ENCODE results near the gene GZMA. TPM values are rescaled to one million over a fixed set of nuclear protein-coding genes. Genes with fewer than 3 reads are reported as not detected.
A peak's percentile ranks its signal among the peaks of the same experiment; 100 is the strongest.
"Not testable (repeated sequence)": the region's sequence is repeated elsewhere in the genome, so short reads cannot be mapped to it uniquely, and the experiment has no call there.

Gene GZMA
- total RNA-seq, 6 donors from 2014 or later, result 0.67 to 6.5 (median 5.0) TPM

DNA sequence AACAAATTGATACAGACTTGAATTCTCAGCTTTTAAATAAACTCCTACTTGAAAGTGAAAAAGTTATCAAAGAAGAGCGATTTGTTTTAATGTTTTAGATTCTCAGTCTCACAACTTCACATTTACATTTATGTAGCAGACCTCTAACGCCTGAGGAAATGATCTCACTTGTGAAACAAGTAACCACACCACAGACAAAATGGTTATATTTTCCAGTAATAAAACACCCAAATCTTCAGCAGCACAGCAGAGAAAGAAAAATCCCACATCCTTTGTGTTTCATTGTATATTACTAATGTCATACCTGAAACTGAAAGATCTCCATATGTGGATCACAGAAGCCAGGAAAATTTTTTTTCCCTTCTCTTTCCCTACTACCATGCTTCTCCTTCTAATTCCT is 29.8 kb upstream of the GZMA start:
- Histone ChIP-seq H3K9me3 (no peaks in the 10 kb centered on the region), H3K27me3 (no peaks in the 10 kb centered on the region), H3K4me3 (no peak overlapping the region), H3K4me1 (no peaks in the 10 kb centered on the region), H3K27ac (no peak overlapping the region), H3K36me3 (no peaks in the 10 kb centered on the region)
- 51 to 54% methylated on average over 2 of the region's 2 CpGs for WGBS, 2 donors
- no peak for TF ChIP-seq POLR2AphosphoS5 (IDR thresholded peaks at IDR 0.05)
- no peak for TF ChIP-seq POLR2A (IDR thresholded peaks at IDR 0.05)
- TF ChIP-seq, protein P1, sequence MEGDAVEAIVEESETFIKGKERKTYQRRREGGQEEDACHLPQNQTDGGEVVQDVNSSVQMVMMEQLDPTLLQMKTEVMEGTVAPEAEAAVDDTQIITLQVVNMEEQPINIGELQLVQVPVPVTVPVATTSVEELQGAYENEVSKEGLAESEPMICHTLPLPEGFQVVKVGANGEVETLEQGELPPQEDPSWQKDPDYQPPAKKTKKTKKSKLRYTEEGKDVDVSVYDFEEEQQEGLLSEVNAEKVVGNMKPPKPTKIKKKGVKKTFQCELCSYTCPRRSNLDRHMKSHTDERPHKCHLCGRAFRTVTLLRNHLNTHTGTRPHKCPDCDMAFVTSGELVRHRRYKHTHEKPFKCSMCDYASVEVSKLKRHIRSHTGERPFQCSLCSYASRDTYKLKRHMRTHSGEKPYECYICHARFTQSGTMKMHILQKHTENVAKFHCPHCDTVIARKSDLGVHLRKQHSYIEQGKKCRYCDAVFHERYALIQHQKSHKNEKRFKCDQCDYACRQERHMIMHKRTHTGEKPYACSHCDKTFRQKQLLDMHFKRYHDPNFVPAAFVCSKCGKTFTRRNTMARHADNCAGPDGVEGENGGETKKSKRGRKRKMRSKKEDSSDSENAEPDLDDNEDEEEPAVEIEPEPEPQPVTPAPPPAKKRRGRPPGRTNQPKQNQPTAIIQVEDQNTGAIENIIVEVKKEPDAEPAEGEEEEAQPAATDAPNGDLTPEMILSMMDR (IDR thresholded peaks at IDR 0.05), result no peak
- no peak for TF ChIP-seq EP300 (IDR thresholded peaks at IDR 0.05)
- ATAC-seq (ENCODE audit: low FRiP score in 2 of 2) (no peak), DNase-seq (no peak)

DNA sequence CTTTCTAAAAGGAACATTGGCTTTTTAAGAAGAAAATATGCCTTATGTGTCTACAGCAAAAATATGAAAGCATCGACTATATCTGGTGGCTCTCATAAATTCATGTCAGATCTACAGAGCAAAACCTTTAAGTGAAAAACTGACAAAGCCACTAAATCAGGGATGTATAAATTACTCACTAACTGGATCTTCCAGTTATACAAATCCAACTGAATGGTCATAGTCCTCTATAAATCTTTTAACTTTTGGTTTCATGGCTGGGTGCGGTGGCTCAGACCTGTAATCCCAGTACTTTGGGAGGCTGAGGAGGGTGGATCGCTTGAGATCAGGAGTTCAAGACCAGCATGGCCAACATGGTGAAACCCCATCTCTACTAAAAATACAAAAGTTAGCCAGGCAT is 29.2 kb upstream of the GZMA start:
- TF ChIP-seq, protein P1 (IDR thresholded peaks at IDR 0.05), result no peak
- TF ChIP-seq POLR2AphosphoS5 (IDR thresholded peaks at IDR 0.05) (no peak), EP300 (IDR thresholded peaks at IDR 0.05) (no peak), POLR2A (IDR thresholded peaks at IDR 0.05) (no peak)
- Histone ChIP-seq H3K4me1 (no peaks in the 10 kb centered on the region), H3K27ac (no peak overlapping the region), H3K4me3 (no peak overlapping the region), H3K9me3 (no peaks in the 10 kb centered on the region), H3K36me3 (no peaks in the 10 kb centered on the region), H3K27me3 (no peaks in the 10 kb centered on the region)
- 95% methylated on average over 3 of the region's 3 CpGs for WGBS, 2 donors
- DNase-seq, result no peak
- ATAC-seq (ENCODE audit: low FRiP score in 2 of 2), result no peak

DNA sequence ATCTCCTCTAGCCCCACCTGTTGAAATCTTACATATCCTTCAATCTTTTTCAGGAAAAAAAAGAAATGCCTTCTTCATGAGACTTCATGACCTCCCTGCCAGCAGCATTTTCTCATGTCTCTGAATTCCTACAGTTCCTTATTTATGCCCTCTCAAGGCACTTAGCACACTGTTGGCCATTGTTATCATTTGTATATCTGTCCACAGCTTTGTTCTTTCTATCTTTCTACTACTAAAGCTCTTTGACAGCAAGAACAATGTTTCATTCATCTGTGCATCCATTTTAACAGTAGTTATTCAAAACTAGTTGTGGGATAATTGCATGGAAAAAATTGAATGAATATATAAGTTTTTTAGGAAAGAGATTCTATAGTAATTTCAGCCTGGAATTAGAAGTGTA is 20.9 kb upstream of the GZMA start:
- ATAC-seq (ENCODE audit: low FRiP score in 2 of 2) (no peak), DNase-seq (no peak)
- no peak overlapping the region for H3K27ac ChIP-seq
- TF ChIP-seq EP300 (IDR thresholded peaks at IDR 0.05) (no peak), POLR2A (IDR thresholded peaks at IDR 0.05) (no peak), POLR2AphosphoS5 (IDR thresholded peaks at IDR 0.05) (no peak)
- TF ChIP-seq, protein P1 (IDR thresholded peaks at IDR 0.05), result no peak
- H3K9me3 ChIP-seq, result peaks cover 0 to 5% (median 2%) of the 10 kb centered on the region in 4 donors
- no peaks in the 10 kb centered on the region for H3K27me3 ChIP-seq
- H3K36me3 ChIP-seq, result no peaks in the 10 kb centered on the region
- H3K4me3 ChIP-seq, result no peak overlapping the region
- H3K4me1 ChIP-seq, result no peaks in the 10 kb centered on the region

DNA sequence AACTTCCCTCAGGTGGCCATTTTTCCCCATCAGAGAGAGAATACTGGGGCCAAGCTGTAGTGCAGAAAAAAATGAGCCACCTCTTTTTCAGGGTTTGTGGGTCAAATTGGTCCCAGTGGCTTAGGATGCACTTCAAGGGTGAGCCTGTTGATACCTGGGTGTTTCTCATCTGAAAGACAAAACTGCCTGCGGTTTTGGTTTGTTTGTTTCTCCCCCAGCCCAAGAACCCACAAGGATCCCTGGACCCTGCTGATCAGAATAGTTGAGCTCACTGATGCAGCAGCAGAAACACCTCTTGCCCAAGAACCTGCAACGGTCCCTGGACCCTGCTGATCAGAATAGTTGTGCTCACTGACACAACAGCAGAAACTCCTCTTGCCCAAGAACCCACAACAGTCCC is 13.1 kb upstream of the GZMA start:
- H3K9me3 ChIP-seq; ATAC-seq (ENCODE audit: low FRiP score in 2 of 2); DNase-seq; H3K27ac ChIP-seq; H3K27me3 ChIP-seq; H3K36me3 ChIP-seq; H3K4me1 ChIP-seq; H3K4me3 ChIP-seq: not testable (repeated sequence)
- WGBS, 2 donors, result 40 to 70% methylated on average over 1 to 2 of the region's 2 CpGs

DNA sequence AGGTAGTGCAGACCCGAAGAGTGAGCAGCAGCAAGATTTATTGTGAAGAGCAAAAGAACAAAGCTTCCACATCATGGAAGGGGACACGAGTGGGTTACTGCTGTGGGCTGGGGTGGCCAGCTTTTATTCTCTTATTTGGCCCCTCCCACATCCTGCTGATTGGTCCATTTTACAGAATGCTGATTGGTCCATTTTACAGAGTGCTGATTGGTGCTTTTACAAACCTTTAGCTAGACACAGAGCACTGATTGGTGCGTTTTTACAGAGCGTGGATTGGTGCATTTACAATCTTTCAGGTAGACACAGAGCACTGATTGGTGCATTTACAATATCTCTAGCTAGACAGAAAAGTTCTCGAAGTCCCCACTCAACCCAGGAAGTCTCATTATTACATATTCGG is 11.4 kb upstream of the GZMA start:
- WGBS, 2 donors, result 84 to 94% methylated on average over 6 of the region's 6 CpGs
- H3K36me3 ChIP-seq; ATAC-seq (ENCODE audit: low FRiP score in 2 of 2): not testable (repeated sequence)

DNA sequence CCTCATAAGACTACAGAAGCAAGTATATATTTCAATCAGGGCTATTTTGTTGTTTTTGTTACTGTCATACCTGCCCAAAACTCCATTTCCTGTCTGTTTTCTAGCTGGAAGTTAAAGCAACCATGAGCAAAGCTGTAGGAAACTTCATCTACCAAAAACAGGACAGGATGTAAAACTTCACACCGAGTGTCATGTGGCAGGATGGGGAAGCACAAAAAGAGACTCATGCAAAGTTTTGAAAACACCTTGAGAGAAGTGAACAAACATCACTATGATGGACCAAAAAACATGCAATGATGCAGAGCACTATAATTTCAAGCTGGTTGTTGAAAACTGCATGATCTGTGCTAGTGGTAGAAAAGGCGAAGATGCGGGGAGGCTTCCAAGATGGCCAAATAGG is 6.3 kb upstream of the GZMA start:
- no peak for DNase-seq
- Histone ChIP-seq H3K36me3 (no peaks in the 10 kb centered on the region), H3K9me3 (no peaks in the 10 kb centered on the region), H3K4me3 (no peak overlapping the region), H3K27me3 (no peaks in the 10 kb centered on the region), H3K4me1 (peaks cover 0 to 5% (median 0%) of the 10 kb centered on the region in 4 donors), H3K27ac (peak overlapping the region in 1 of 4 donors; percentile 52)
- no peak for ATAC-seq (ENCODE audit: low FRiP score in 2 of 2)
- TF ChIP-seq POLR2AphosphoS5 (IDR thresholded peaks at IDR 0.05), result no peak
- TF ChIP-seq, protein P1 (IDR thresholded peaks at IDR 0.05), result no peak
- WGBS, 2 donors, result 71 to 94% methylated on average over 3 of the region's 3 CpGs

More for the DNA sequence above, 11.4 kb upstream of the GZMA start:
- not testable (repeated sequence) for H3K27me3 ChIP-seq, H3K4me3 ChIP-seq, DNase-seq, H3K27ac ChIP-seq, H3K4me1 ChIP-seq, H3K9me3 ChIP-seq
